DND-41 (cell line): ENCODE measurements around the gene ETNK2.

Source experiments
- EZH2 ChIP-seq: IDR thresholded peaks from 3 replicates; pipeline ENCODE4 v1.6.1; 2012; ENCODE audit warnings: borderline replicate concordance, low read depth, mild to moderate bottlenecking, moderate library complexity, low read length, inconsistent platforms; ENCODE audit not compliant: severe bottlenecking
- TF ChIP-seq, protein P1 (sequence below): IDR thresholded peaks from 2 replicates; pipeline ENCODE4 v1.5.1; 2012; ENCODE audit warnings: borderline replicate concordance, low read length, moderate library complexity, mild to moderate bottlenecking; ENCODE audit not compliant: poor library complexity, severe bottlenecking; ENCODE audit errors: extremely low read depth

GRCh38 chr1:204085876-204086275, 66.0 kb downstream of the ETNK2 start:
- TF ChIP-seq, protein P1, sequence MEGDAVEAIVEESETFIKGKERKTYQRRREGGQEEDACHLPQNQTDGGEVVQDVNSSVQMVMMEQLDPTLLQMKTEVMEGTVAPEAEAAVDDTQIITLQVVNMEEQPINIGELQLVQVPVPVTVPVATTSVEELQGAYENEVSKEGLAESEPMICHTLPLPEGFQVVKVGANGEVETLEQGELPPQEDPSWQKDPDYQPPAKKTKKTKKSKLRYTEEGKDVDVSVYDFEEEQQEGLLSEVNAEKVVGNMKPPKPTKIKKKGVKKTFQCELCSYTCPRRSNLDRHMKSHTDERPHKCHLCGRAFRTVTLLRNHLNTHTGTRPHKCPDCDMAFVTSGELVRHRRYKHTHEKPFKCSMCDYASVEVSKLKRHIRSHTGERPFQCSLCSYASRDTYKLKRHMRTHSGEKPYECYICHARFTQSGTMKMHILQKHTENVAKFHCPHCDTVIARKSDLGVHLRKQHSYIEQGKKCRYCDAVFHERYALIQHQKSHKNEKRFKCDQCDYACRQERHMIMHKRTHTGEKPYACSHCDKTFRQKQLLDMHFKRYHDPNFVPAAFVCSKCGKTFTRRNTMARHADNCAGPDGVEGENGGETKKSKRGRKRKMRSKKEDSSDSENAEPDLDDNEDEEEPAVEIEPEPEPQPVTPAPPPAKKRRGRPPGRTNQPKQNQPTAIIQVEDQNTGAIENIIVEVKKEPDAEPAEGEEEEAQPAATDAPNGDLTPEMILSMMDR: no peak
- TF ChIP-seq EZH2: no peak
